ENCODE results near the gene OBSCN.

DNA sequence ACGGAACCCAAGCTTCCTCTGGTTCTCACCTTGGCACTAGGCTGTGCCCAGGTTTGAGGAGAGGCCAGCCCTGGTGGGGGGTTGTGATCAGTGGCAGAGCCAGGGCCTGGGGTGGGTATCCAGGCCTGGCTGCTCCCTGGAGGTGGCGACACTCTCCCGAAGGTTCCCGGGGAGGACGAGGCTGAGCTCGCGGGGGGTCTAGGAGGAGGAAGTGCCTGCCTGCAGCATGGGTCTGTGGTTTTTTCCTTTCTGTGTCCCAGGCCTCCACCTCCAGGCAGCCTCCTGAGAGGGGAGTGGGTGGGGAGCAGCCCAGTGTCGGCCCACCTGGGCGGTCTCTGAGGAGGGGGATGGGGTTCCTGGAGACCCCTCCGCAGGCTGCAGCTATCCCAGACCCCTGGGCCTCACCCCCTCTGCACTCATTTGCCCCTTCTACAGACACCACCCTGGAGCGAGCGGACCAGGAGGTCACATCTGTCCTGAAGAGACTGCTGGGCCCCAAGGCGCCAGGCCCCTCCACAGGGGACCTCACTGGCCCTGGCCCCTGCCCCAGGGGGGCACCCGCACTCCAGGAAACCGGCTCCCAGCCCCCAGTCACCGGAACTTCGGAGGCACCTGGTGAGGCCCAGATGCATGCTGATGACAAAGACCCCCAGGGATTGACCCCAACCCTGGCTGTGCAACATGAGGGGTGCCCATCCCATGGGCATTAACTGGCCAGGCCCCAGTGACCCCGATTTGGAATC, 154.5 kb downstream of the OBSCN start:
- TF ChIP-seq SUZ12 (IDR thresholded peaks at IDR 0.05) (no peak), TARDBP (IDR thresholded peaks at IDR 0.05) (no peak), BHLHE40 (IDR thresholded peaks at IDR 0.05; ENCODE audit: borderline replicate concordance) (no peak), ZNF384 (IDR thresholded peaks at IDR 0.05) (no peak), SP1 (IDR thresholded peaks at IDR 0.05) (no peak), CTBP1 (IDR thresholded peaks at IDR 0.05; ENCODE audit: borderline replicate concordance) (no peak), L3MBTL2 (conservative IDR thresholded peaks at IDR 0.05) (no peak), FOXM1 (IDR thresholded peaks at IDR 0.05; ENCODE audit: borderline replicate concordance) (no peak), NFRKB (IDR thresholded peaks at IDR 0.05) (no peak)
- TF ChIP-seq, protein P1, sequence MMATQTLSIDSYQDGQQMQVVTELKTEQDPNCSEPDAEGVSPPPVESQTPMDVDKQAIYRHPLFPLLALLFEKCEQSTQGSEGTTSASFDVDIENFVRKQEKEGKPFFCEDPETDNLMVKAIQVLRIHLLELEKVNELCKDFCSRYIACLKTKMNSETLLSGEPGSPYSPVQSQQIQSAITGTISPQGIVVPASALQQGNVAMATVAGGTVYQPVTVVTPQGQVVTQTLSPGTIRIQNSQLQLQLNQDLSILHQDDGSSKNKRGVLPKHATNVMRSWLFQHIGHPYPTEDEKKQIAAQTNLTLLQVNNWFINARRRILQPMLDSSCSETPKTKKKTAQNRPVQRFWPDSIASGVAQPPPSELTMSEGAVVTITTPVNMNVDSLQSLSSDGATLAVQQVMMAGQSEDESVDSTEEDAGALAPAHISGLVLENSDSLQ (IDR thresholded peaks at IDR 0.05) = no peak

Data from HEK293T (cell line).